HepG2 (cell line): Measurements from ENCODE around the gene TNFSF12. TPM values are rescaled to one million over a fixed set of nuclear protein-coding genes. Genes with fewer than 3 reads are reported as not detected.

Experiments
- ATAC-seq: fragments of 200-7000 bp; cut with Tn5 transposase; 3 replicates; pipeline ENCODE4 v1.9.1; 2020; ENCODE audit warnings: mild to moderate bottlenecking, moderate library complexity
- BruUV-seq: library from RNA; stranded (reverse); fragments of 400-500 nt; replicated peaks from 2 replicates; lab custom pipeline; 2021; lab: Mats Ljungman, UMichigan
- CTCF ChIA-PET: fragments of 300-600 bp; formaldehyde crosslinking; extraction: SDS; loops from one replicate; lab custom pipeline; 2021; ENCODE audit warnings: low total read pairs, inconsistent platforms, low intra/inter-chr PET ratio; lab: Yijun Ruan, JAX
- POLR2A ChIA-PET: fragments of 350-600 bp; sonication (Branson Sonifier 250); formaldehyde crosslinking; loops from one replicate; lab custom pipeline; 2020; ENCODE audit warnings: antibody characterized with exemption, inconsistent platforms; lab: Yijun Ruan, JAX
- DNase-seq: peaks from one replicate; pipeline ENCODE4 v3.0.0-alpha.2; 2015; ENCODE audit warnings: low spot score
- FAIRE-seq: peaks from 3 replicates; lab custom pipeline; 2011; peaks lifted over from hg19 to GRCh38; lab: Jason Lieb, UNC
- H2AFZ ChIP-seq: one replicate; pipeline ENCODE4 v1.6.1; 2011; ENCODE audit warnings: low read length, inconsistent platforms
- H3K27ac ChIP-seq: fragments of 300-600 bp; 3 replicates; pipeline ENCODE4 v1.8.0; 2011; ENCODE audit warnings: mixed run types, mild to moderate bottlenecking, mixed read lengths, low read length, inconsistent platforms; ENCODE audit not compliant: insufficient read depth; ENCODE audit errors: extremely low read length
- H3K27me3 ChIP-seq, 2 experiments: fragments of 200-600 bp in 1 of 2; 2 replicates in 1 of 2; 3 replicates in 1 of 2; pipeline versions ENCODE4 v1.6.0 to v1.8.0; 2011; ENCODE audit warnings: low read length in 2 of 2, mild to moderate bottlenecking in 2 of 2, moderate library complexity in 2 of 2, inconsistent platforms in 1 of 2; ENCODE audit not compliant: insufficient read depth in 2 of 2, control insufficient read depth in 1 of 2
- H3K36me3 ChIP-seq, 2 experiments: fragments of 200-600 bp in 1 of 2; replicated peaks in 1 of 2; 2 replicates in 1 of 2; 3 replicates in 1 of 2; pipeline versions ENCODE4 v1.5.1 to v1.8.0; 2011; ENCODE audit warnings: low read length in 2 of 2, inconsistent platforms in 1 of 2; ENCODE audit not compliant: insufficient read depth in 2 of 2, control insufficient read depth in 1 of 2
- H3K4me1 ChIP-seq: 2 replicates; pipeline ENCODE4 v1.5.1; 2012; ENCODE audit warnings: low read length, inconsistent platforms; ENCODE audit not compliant: insufficient read depth
- H3K4me2 ChIP-seq: 2 replicates; pipeline ENCODE4 v1.6.0; 2011; ENCODE audit warnings: low read depth, low read length, inconsistent platforms
- H3K4me3 ChIP-seq, 3 experiments: fragments of 200-600 bp in 1 of 3; sonication (generic), shearing (Covaris generic) in 1 of 3; replicated peaks in 1 of 3; 2 replicates each; pipeline ENCODE4 v1.5.1; 2011 to 2016; ENCODE audit warnings: low read length in 3 of 3, inconsistent platforms in 2 of 3, low read depth in 2 of 3, mild to moderate bottlenecking in 2 of 3, control low read depth in 1 of 3, mixed read lengths in 1 of 3; ENCODE audit not compliant: insufficient read depth in 1 of 3
- H3K79me2 ChIP-seq: one replicate; pipeline ENCODE4 v1.6.1; 2011; ENCODE audit warnings: low read length, inconsistent platforms; ENCODE audit not compliant: insufficient read depth
- H3K9ac ChIP-seq: 2 replicates; pipeline ENCODE4 v1.6.0; 2011; ENCODE audit warnings: mild to moderate bottlenecking, low read depth, low read length, inconsistent platforms; ENCODE audit not compliant: insufficient read depth
- H3K9me3 ChIP-seq: 2 replicates; pipeline ENCODE4 v1.5.1; 2012; ENCODE audit warnings: mild to moderate bottlenecking, low read length
- H4K20me1 ChIP-seq: 2 replicates; pipeline ENCODE4 v1.6.0; 2011; ENCODE audit warnings: inconsistent platforms, mild to moderate bottlenecking, low read length, moderate library complexity; ENCODE audit not compliant: insufficient read depth
- EHMT2 ChIP-seq: fragments of 200-600 bp; sonication (generic); IDR thresholded peaks from 2 replicates; pipeline ENCODE4 v1.7.0; 2017; ENCODE audit warnings: antibody characterized with exemption, low read depth, low read length, borderline replicate concordance
- MTERF4 ChIP-seq: sonication (generic); formaldehyde crosslinking; IDR thresholded peaks from 2 replicates; pipeline ENCODE4 v1.8.0; 2023; ENCODE audit warnings: mild to moderate bottlenecking, missing genetic modification reagents
- MXD1 ChIP-seq: sonication (generic); formaldehyde crosslinking; IDR thresholded peaks from 2 replicates; pipeline ENCODE4 v1.4.0; 2020; ENCODE audit warnings: mild to moderate bottlenecking, missing genetic modification reagents
- NCOR1 ChIP-seq: fragments of 200-600 bp; sonication (generic); IDR thresholded peaks from 2 replicates; pipeline ENCODE4 v1.7.0; 2017; ENCODE audit warnings: antibody characterized with exemption, low read length, borderline replicate concordance
- PATZ1 ChIP-seq: sonication (generic); formaldehyde crosslinking; IDR thresholded peaks from 2 replicates; pipeline ENCODE4 v1.4.0; 2020; ENCODE audit warnings: missing genetic modification reagents
- POLR2G ChIP-seq: fragments of 200-400 bp; formaldehyde crosslinking; IDR thresholded peaks from 2 replicates; pipeline ENCODE4 v1.6.1; 2018; ENCODE audit warnings: mild to moderate bottlenecking, low read depth, low read length, moderate library complexity
- SIN3B ChIP-seq: fragments of 150-350 bp; IDR thresholded peaks from 2 replicates; pipeline ENCODE4 v1.6.1; 2014; ENCODE audit warnings: low read length
- SMAD3 ChIP-seq: sonication (generic); formaldehyde crosslinking; IDR thresholded peaks from 2 replicates; pipeline ENCODE4 v1.4.0; 2020; ENCODE audit warnings: missing genetic modification reagents
- SOX5 ChIP-seq: IDR thresholded peaks from 2 replicates; pipeline ENCODE4 v1.6.1; 2016; ENCODE audit warnings: borderline replicate concordance
- THRA ChIP-seq: sonication (generic); formaldehyde crosslinking; IDR thresholded peaks from 2 replicates; pipeline ENCODE4 v1.4.0; 2020; ENCODE audit warnings: missing genetic modification reagents, borderline replicate concordance
- ZNF142 ChIP-seq: sonication (generic); formaldehyde crosslinking; IDR thresholded peaks from 2 replicates; pipeline ENCODE4 v1.4.0; 2020; ENCODE audit warnings: missing genetic modification reagents
- WGBS: methylation state at CpG from one replicate; pipeline ENCODE4 v1.1.6; 2017; ENCODE audit warnings: low lambda C conversion rate; 5-methylcytosine and 5-hydroxymethylcytosine counted together
- in situ Hi-C: cut with HindIII; loops from 2 replicates; pipeline ENCODE4 v1.10.0; 2017; ENCODE audit warnings: low pct_unique_long_range_greater_than_20kb; ENCODE audit not compliant: extremely low pct_ligation_motif_present
- intact Hi-C: fragments of 100-400 bp; cut with micrococcal nuclease; formaldehyde crosslinking; loops from one replicate; pipeline ENCODE4 v1.10.0; 2022; ENCODE audit not compliant: unreplicated experiment
- polyA plus RNA-seq, 8 experiments: library from polyadenylated mRNA; depleted of rRNA in 3 of 8; stranded (reverse) in 7 of 8; unstranded in 1 of 8; fragments of >200 nt; fragmentation: Illumina TruSeq in 4 of 8; extraction: Trizol in 4 of 8; gene quantifications; 2 replicates each; pipeline versions ENCODE4 v1.2.1 to v1.2.3, GENCODE V29; 2011 to 2016; ENCODE audit warnings: low read depth in 4 of 8, missing spikeins in 1 of 8, mixed read lengths in 1 of 8; ENCODE audit not compliant: insufficient read depth in 1 of 8
- total RNA-seq, 5 experiments: library from RNA; depleted of rRNA; stranded (reverse); fragments of >200 nt; fragmentation: Illumina TruSeq; extraction: Trizol; gene quantifications; 2 replicates each; pipeline ENCODE4 v1.2.3, GENCODE V29; 2016; ENCODE audit warnings: low read depth in 1 of 5

Gene TNFSF12
- total and polyA plus RNA-seq, 2 of the 13 experiments (the other 11 are each of a cell fraction or from before 2014, with no cell fraction given) = 0.93 to 7.2 TPM

GRCh38 chr17:7573324-7574080, 24.6 kb downstream of the TNFSF12 start:
- Histone ChIP-seq H3K27me3 (no peaks in the 10 kb centered on the region; a peak in 1 of 5 replicates), H3K9me3 (no peaks in the 10 kb centered on the region), H3K9ac (peak overlapping the region; percentile 99), H4K20me1 (peaks cover 51% of the 10 kb centered on the region), H2AFZ (no peak overlapping the region), H3K79me2 (peaks cover 44% of the 10 kb centered on the region), H3K4me2 (peak overlapping the region; percentile 84), H3K27ac (peak overlapping the region; percentile 93), H3K4me3 (peak overlapping the region; percentile 89 to 96 (median 94)), H3K4me1 (peaks cover 58% of the 10 kb centered on the region), H3K36me3 (peaks cover 14 to 73% of the 10 kb centered on the region in 2 experiments)
- no TSS peak for BruUV-seq
- ATAC-seq (peak; percentile 48), FAIRE-seq (peak; percentile 21), DNase-seq (peak; percentile 86)
- POLR2A ChIA-PET = interaction anchor here (0.7 to 3.3 kb wide), 14 partner anchors 11 to 263 kb away, joined by 3 to 51 read pairs (median 7); partner anchors contain the start of genes ATP1B2, FXR2, MPDU1 and POLR2A
- intact Hi-C loops = loop anchor here (5.0 kb wide), 1 partner anchor 114 kb away; the partner anchor contains the start of genes TP53 and WRAP53
- WGBS = 4% methylated on average over 5 of the region's 71 CpGs
- in situ Hi-C loops = loop anchor here (10.0 kb wide), 1 partner anchor 271 kb away; no protein-coding TSS in a partner anchor
- CTCF ChIA-PET = no interaction called here
- TF ChIP-seq POLR2G (peak; percentile 44), NCOR1 (peak; percentile 69; the same call in 1 of the 2 replicates), SMAD3 (CRISPR knock-in tag) (peak; percentile 24; the same call in 1 of the 2 replicates), ZNF142 (CRISPR knock-in tag) (peak; percentile 75), MXD1 (peak; percentile 89), SOX5 (CRISPR knock-in tag) (peak; percentile 67; the same call in 1 of the 2 replicates), THRA (no peak), PATZ1 (CRISPR knock-in tag) (peak; percentile 97), SIN3B (no peak), MTERF4 (CRISPR knock-in tag) (peak; percentile 85; the same call in 1 of the 2 replicates), EHMT2 (no peak)
